ENCODE measurements around the gene TRIM23.

DNA sequence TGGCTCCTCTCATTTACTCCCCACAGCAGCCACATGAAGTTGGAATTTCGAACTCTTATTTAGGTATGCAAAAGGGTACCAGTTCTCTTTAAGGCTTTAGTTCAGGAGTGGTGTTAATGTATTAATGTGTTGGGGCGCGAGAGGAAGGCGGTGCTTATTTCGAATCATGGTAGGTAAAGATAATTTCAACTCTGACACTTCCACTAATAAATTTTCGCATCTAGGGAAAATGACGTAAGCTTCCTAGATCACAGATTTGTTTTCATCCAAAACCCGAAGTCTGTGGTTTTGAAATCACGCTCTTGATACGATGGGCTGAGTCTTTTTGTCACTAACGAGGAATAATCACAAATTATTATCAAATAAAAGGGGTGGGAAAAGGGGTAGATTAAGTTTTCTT, 60.4 kb downstream of the TRIM23 start:
- TF ChIP-seq, protein P1, sequence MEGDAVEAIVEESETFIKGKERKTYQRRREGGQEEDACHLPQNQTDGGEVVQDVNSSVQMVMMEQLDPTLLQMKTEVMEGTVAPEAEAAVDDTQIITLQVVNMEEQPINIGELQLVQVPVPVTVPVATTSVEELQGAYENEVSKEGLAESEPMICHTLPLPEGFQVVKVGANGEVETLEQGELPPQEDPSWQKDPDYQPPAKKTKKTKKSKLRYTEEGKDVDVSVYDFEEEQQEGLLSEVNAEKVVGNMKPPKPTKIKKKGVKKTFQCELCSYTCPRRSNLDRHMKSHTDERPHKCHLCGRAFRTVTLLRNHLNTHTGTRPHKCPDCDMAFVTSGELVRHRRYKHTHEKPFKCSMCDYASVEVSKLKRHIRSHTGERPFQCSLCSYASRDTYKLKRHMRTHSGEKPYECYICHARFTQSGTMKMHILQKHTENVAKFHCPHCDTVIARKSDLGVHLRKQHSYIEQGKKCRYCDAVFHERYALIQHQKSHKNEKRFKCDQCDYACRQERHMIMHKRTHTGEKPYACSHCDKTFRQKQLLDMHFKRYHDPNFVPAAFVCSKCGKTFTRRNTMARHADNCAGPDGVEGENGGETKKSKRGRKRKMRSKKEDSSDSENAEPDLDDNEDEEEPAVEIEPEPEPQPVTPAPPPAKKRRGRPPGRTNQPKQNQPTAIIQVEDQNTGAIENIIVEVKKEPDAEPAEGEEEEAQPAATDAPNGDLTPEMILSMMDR (IDR thresholded peaks at IDR 0.05; ENCODE audit: low read depth, low read length, poor library complexity, severe bottlenecking), result no peak
- no peak for TF ChIP-seq EZH2phosphoT487 (IDR thresholded peaks at IDR 0.05; ENCODE audit: borderline replicate concordance, low read length)

Measured in DOHH2 (cell line).